HepG2 (cell line): Measurements from ENCODE around the gene CNR2.

Experiments
- CEBPG ChIP-seq: IDR thresholded peaks from 2 replicates; pipeline ENCODE4 v1.6.1; 2016
- CHD2 ChIP-seq: IDR thresholded peaks from 2 replicates; pipeline ENCODE4 v1.6.1; 2011; ENCODE audit warnings: low read depth, low read length, improper control_type of control experiment
- POLR2A ChIP-seq, 2 experiments: IDR thresholded peaks; 2 replicates each; pipeline ENCODE4 v1.6.1; 2011; ENCODE audit warnings: low read depth in 2 of 2, low read length in 2 of 2, mild to moderate bottlenecking in 1 of 2, moderate library complexity in 1 of 2; ENCODE audit not compliant: insufficient read depth in 1 of 2
- TCF12 ChIP-seq, 2 experiments: fragments of 450-650 bp in 1 of 2; sonication (generic) in 1 of 2; formaldehyde crosslinking in 1 of 2; IDR thresholded peaks; 2 replicates each; pipeline versions ENCODE4 v1.6.1 to v1.8.0; 2017 to 2022; ENCODE audit warnings: antibody characterized with exemption in 1 of 2, mild to moderate bottlenecking in 1 of 2, missing genetic modification reagents in 1 of 2, moderate library complexity in 1 of 2
- ZMAT5 ChIP-seq: sonication (generic); formaldehyde crosslinking; IDR thresholded peaks from 2 replicates; pipeline ENCODE4 v1.5.0; 2020; ENCODE audit warnings: mild to moderate bottlenecking, low read depth, missing genetic modification reagents, borderline replicate concordance
- ZNF263 ChIP-seq: sonication (generic); formaldehyde crosslinking; IDR thresholded peaks from 2 replicates; pipeline ENCODE4 v1.4.0; 2020; ENCODE audit warnings: missing genetic modification reagents
- ZNF761 ChIP-seq: sonication (generic); formaldehyde crosslinking; conservative IDR thresholded peaks from 2 replicates; pipeline ENCODE4 v1.4.0; 2020; ENCODE audit warnings: mild to moderate bottlenecking, missing genetic modification reagents
- TF ChIP-seq, protein P1 (sequence below): sonication (generic); IDR thresholded peaks from 2 replicates; pipeline ENCODE4 v1.6.1; 2016; ENCODE audit warnings: low read depth, borderline replicate concordance
- TF ChIP-seq, protein P2 (sequence below): sonication (generic); formaldehyde crosslinking; IDR thresholded peaks from 2 replicates; pipeline ENCODE4 v1.5.0; 2020; ENCODE audit warnings: mild to moderate bottlenecking, missing genetic modification reagents, moderate library complexity

- TF ChIP-seq TCF12 (IDR thresholded peaks at IDR 0.05) (no peak), TCF12 (CRISPR knock-in tag; IDR thresholded peaks at IDR 0.05) (no peak), CEBPG (CRISPR knock-in tag) (no peak), POLR2A (IDR thresholded peaks at IDR 0.05; ENCODE audit: insufficient read depth in 1 of 2, low read depth in 2 of 2, low read length in 2 of 2) (no peak), ZNF263 (CRISPR knock-in tag) (no peak), ZMAT5 (CRISPR knock-in tag) (no peak), ZNF761 (CRISPR knock-in tag) (no peak), CHD2 (no peak)
- TF ChIP-seq, protein P1, sequence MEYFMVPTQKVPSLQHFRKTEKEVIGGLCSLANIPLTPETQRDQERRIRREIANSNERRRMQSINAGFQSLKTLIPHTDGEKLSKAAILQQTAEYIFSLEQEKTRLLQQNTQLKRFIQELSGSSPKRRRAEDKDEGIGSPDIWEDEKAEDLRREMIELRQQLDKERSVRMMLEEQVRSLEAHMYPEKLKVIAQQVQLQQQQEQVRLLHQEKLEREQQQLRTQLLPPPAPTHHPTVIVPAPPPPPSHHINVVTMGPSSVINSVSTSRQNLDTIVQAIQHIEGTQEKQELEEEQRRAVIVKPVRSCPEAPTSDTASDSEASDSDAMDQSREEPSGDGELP = no peak
- TF ChIP-seq, protein P2, sequence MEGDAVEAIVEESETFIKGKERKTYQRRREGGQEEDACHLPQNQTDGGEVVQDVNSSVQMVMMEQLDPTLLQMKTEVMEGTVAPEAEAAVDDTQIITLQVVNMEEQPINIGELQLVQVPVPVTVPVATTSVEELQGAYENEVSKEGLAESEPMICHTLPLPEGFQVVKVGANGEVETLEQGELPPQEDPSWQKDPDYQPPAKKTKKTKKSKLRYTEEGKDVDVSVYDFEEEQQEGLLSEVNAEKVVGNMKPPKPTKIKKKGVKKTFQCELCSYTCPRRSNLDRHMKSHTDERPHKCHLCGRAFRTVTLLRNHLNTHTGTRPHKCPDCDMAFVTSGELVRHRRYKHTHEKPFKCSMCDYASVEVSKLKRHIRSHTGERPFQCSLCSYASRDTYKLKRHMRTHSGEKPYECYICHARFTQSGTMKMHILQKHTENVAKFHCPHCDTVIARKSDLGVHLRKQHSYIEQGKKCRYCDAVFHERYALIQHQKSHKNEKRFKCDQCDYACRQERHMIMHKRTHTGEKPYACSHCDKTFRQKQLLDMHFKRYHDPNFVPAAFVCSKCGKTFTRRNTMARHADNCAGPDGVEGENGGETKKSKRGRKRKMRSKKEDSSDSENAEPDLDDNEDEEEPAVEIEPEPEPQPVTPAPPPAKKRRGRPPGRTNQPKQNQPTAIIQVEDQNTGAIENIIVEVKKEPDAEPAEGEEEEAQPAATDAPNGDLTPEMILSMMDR (CRISPR knock-in tag) = no peak
Observed at GRCh38 chr1:23928789-23929188, 15.6 kb upstream of the CNR2 start.
